Iris pigment epithelial cell (primary cell): Measurements from ENCODE around the gene CYS1.
"Not testable (repeated sequence)": the region's sequence is repeated elsewhere in the genome, so short reads cannot be mapped to it uniquely, and the experiment has no call there.

Experiments
- DNase-seq: peaks from one replicate; pipeline ENCODE4 v3.0.0-alpha.2; 2011; ENCODE audit warnings: low read depth

Gene CYS1

GRCh38 chr2:10012366-10012962 lies 67.7 kb downstream of the CYS1 start:
- not testable (repeated sequence) for DNase-seq

- not testable (repeated sequence) for DNase-seq
These were observed 68.4 kb downstream of the CYS1 start for GRCh38 chr2:10011606-10012325.

GRCh38 chr2:10010861-10011605 lies 69.2 kb downstream of the CYS1 start:
- DNase-seq, result not testable (repeated sequence)

- no peak for DNase-seq
These were observed 70.1 kb downstream of the CYS1 start for GRCh38 chr2:10009811-10010781.

GRCh38 chr2:10009271-10009810 lies 70.9 kb downstream of the CYS1 start:
- no peak for DNase-seq

GRCh38 chr2:10008809-10009176 lies 71.4 kb downstream of the CYS1 start:
- no peak for DNase-seq

- DNase-seq, result no peak
These were observed 72.0 kb downstream of the CYS1 start for GRCh38 chr2:10007921-10008808.

GRCh38 chr2:10007435-10007834 lies 72.8 kb downstream of the CYS1 start:
- DNase-seq, result no peak
